GM12891 (cell line): ENCODE measurements around the gene ASMTL.

Experiments
- PAX5 ChIP-seq: IDR thresholded peaks from 2 replicates; pipeline ENCODE4 v1.6.1; 2011; ENCODE audit warnings: low read length, moderate library complexity, mild to moderate bottlenecking; ENCODE audit not compliant: insufficient read depth, severe bottlenecking
- POLR2A ChIP-seq: IDR thresholded peaks from 2 replicates; pipeline ENCODE4 v1.6.1; 2011; ENCODE audit warnings: low read depth, low read length, control low read depth
- POLR2AphosphoS5 ChIP-seq: IDR thresholded peaks from 2 replicates; pipeline ENCODE4 v1.6.1; 2011; ENCODE audit warnings: low read depth, low read length, control low read depth
- POU2F2 ChIP-seq: IDR thresholded peaks from 2 replicates; pipeline ENCODE4 v1.6.1; 2011; ENCODE audit warnings: low read depth, mild to moderate bottlenecking, control low read depth, low read length, moderate library complexity
- SPI1 ChIP-seq: IDR thresholded peaks from 2 replicates; pipeline ENCODE4 v1.6.1; 2011; ENCODE audit warnings: low read depth, low read length, control low read depth
- TAF1 ChIP-seq: IDR thresholded peaks from 2 replicates; pipeline ENCODE4 v1.6.1; 2011; ENCODE audit warnings: low read depth, low read length, control low read depth

DNA sequence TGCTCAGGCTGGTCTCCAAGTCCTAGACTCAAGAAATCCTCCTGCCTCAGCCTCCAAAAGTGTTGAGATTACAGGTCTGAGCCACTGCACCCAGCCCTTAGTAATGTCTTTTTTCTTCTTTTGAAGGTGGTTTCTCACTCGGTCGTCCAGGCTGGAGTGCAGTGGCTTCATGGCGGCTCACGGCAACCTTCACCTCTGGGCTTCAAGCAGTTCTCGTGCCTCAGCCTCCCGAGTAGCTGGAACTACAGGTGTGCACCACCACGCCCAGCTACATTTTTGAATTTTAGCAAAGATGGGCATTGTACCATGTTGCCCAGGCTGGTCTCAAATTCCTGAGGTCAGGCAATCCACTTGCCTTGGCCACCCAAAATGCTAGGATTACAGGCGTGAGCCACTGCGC is 32.3 kb upstream of the ASMTL start:
- TF ChIP-seq SPI1 = no peak
- TF ChIP-seq POLR2A = no peak
- no peak for TF ChIP-seq TAF1
- no peak for TF ChIP-seq POLR2AphosphoS5
- no peak for TF ChIP-seq POU2F2
- TF ChIP-seq PAX5 = no peak
